Heart left ventricle (tissue), 16 donors: ENCODE data around the gene EFS. TPM values are rescaled to one million over a fixed set of nuclear protein-coding genes. Genes with fewer than 3 reads are reported as not detected.
"Not testable (repeated sequence)": the region's sequence is repeated elsewhere in the genome, so short reads cannot be mapped to it uniquely, and the experiment has no call there.

Source experiments
- ATAC-seq, 4 donors: fragments of 200-7000 bp; cut with Tn5 transposase; one replicate each; pipeline ENCODE4 v1.9.1; 2020 to 2022; ENCODE audit warnings: moderate library complexity in 4 of 4, mild to moderate bottlenecking in 3 of 4, moderate number of reproducible peaks in 1 of 4
- DNase-seq, 5 donors: peaks; one replicate each; pipeline ENCODE4 v3.0.0-alpha.2; 2020
- H3K27ac ChIP-seq, 12 donors: fragments of 200-600 bp; sonication (generic) in 4 of 12; one replicate each; pipeline versions ENCODE4 v1.5.0 to v1.8.0; 2016 to 2022; ENCODE audit warnings: mild to moderate bottlenecking in 2 of 12
- H3K27me3 ChIP-seq, 9 donors: fragments of 200-600 bp; sonication (generic) in 2 of 9; one replicate each; pipeline versions ENCODE4 v1.5.1 to v1.8.0; 2016 to 2022; ENCODE audit warnings: mild to moderate bottlenecking in 3 of 9
- H3K36me3 ChIP-seq, 9 donors: fragments of 200-600 bp; sonication (generic) in 2 of 9; one replicate each; pipeline versions ENCODE4 v1.5.0 to v1.8.0; 2018 to 2022; ENCODE audit warnings: mild to moderate bottlenecking in 2 of 9
- H3K4me1 ChIP-seq, 12 donors: fragments of 200-600 bp; sonication (generic) in 4 of 12; one replicate each; pipeline versions ENCODE4 v1.5.0 to v1.8.0; 2016 to 2022; ENCODE audit warnings: mild to moderate bottlenecking in 3 of 12
- H3K4me3 ChIP-seq, 12 donors: fragments of 200-600 bp; sonication (generic) in 4 of 12; one replicate each; pipeline versions ENCODE4 v1.5.0 to v1.8.0; 2017 to 2022; ENCODE audit warnings: mild to moderate bottlenecking in 9 of 12, moderate library complexity in 4 of 12
- H3K9me3 ChIP-seq, 12 donors: fragments of 200-600 bp; sonication (generic) in 4 of 12; one replicate each; pipeline versions ENCODE4 v1.5.0 to v1.8.0; 2016 to 2022; ENCODE audit warnings: mild to moderate bottlenecking in 1 of 12
- POLR2A ChIP-seq, 2 donors: fragments of 450-650 bp; IDR thresholded peaks; one replicate each; pipeline ENCODE4 v1.6.1; 2017; ENCODE audit warnings: antibody characterized with exemption in 2 of 2, mild to moderate bottlenecking in 2 of 2, moderate library complexity in 2 of 2
- WGBS, 4 donors: extraction: QIAGEN DNeasy Blood & Tissue Kit in 2 of 4; methylation state at CpG; one replicate each; pipeline versions ENCODE4 v1.1.5 to v1.1.7; 2013 to 2018; 5-methylcytosine and 5-hydroxymethylcytosine counted together
- intact Hi-C, 10 donors: fragments of 100-400 bp; cut with DNase I; formaldehyde crosslinking; loops; one replicate each; pipeline versions ENCODE4 v1.11.1 to v1.14.2; 2022
- polyA plus RNA-seq, 2 donors: library from polyadenylated mRNA; stranded (reverse); fragments of 200-250 nt; gene quantifications; one replicate each; pipeline ENCODE4 v1.2.3, GENCODE V29; 2013
- total RNA-seq, 9 donors: library from RNA; depleted of rRNA in 2 of 9; stranded (reverse); fragments of >200 nt in 2 of 9; fragmentation: NEBNext Ultra II Directional in 3 of 9; extraction: Animal tissue kit (Norgen Biotek cat#: 25700) in 3 of 9; gene quantifications; one replicate each; pipeline versions ENCODE4 v1.1.0 to v1.2.4, GENCODE V29; 2016 to 2023
- TF ChIP-seq, protein P1 (sequence below), 12 donors: fragments of 200-600 bp; sonication (generic) in 4 of 12; IDR thresholded peaks; one replicate each; pipeline versions ENCODE4 v1.5.0 to v1.8.0; 2018 to 2022; ENCODE audit warnings: antibody characterized with exemption in 12 of 12, mild to moderate bottlenecking in 5 of 12
- donor health status: ischemic (EF 13 %, LVEDD 7.1; RV severe dilation, severe dysfunction).
- donor health status: healthy with polysubstance abuse.
- donor health status: DM: no; HTN: yes; CAD: no.
- donor health status: DM: no; HTN: no; CAD: no.
- donor health status: ischemic (EF 25% LVEDD 6.9; RV normal size, moderate dysfunction).
- donor health status: ischemic (EF 25% LVEDD 5.7; RV mildly dilated, moderate dysfunction).
- donor health status: healthy.
- donor health status: DM: yes; HTN: yes; CAD: no.
- donor health status: ischemic (EF 35%, LVEDD 5.7; RV mildly dilated, moderate dysfunction).
- donor health status: nonischemic (EF 11% LVEDD 7.7; RV severe dilation, severe dysfunction).
- donor health status: DM: yes; HTN: yes; CAD: no.
- donor health status: PGD.
- donor health status: ischemic (EF 29% LVEDD 5.4; RV normal size, mild dysfunction).
- donor health status: nonischemic (EF 23%, LVEDD 6.1; RV moderate dilation, normal function).

EFS gene
- total and polyA plus RNA-seq, 11 donors: 1.4 to 5.0 (median 2.3) TPM

DNA sequence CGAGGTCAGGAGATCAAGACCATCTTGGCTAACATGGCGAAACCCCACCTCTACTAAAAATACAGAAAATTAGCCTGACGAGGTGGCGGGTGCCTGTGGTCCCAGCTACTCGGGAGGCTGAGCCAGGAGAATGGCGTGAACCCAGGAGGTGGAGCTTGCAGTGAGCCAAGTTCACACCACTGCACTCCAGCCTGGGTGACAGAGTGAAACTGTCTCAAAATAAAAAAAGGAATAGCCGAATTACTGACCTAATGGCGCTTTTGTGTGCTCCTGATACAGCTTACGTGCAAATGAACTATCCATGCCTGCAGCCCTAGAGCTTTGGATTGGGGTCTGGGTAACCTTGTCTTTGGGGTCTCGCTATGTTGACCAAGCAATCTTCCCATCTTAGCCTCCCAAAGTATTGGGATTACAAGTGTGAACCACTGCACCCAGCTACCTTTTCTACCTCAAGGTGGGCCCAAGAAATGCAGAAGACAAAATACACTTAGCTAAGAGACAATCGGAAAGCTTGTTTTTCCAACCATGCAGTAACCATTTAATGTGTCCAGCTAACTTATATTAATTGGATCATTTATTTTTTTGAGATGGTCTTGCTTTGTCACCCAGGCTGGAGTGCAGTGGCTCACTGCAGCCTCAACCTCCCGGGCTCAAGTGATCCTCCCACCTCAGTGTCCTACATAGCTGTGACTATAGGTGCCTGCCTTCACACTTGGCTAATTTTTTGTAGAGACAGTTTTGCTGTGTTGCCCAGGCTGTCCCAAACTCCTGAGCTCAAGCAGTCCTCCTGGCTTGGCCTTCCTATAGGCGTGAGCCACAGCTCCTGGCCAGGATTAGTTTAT lies 38.3 kb downstream of the EFS start:
- intact Hi-C loops: loop anchor here in 9 of 10 donors (2.0 to 10.0 kb wide), 11 partner anchors 36 to 238 kb away; partner anchors contain the start of genes AP1G2 (in 5 of the 9), CMTM5 (in 2 of the 9), NGDN (in 2 of the 9) and THTPA (in 1 of the 9)
- H3K9me3 ChIP-seq: no peaks in the 10 kb centered on the region
- 74 to 81% (median 78%) methylated on average over 13 of the region's 13 CpGs for WGBS, 4 donors
- peaks cover 0 to 22% (median 13%) of the 10 kb centered on the region in 12 donors for H3K4me1 ChIP-seq
- H3K27ac ChIP-seq: no peak overlapping the region
- no peak for ATAC-seq
- DNase-seq: no peak
- H3K36me3 ChIP-seq: peaks cover 0 to 39% (median 33%) of the 10 kb centered on the region in 9 donors
- no peak overlapping the region for H3K4me3 ChIP-seq
- TF ChIP-seq POLR2A (IDR thresholded peaks at IDR 0.05): no peak
- TF ChIP-seq, protein P1, sequence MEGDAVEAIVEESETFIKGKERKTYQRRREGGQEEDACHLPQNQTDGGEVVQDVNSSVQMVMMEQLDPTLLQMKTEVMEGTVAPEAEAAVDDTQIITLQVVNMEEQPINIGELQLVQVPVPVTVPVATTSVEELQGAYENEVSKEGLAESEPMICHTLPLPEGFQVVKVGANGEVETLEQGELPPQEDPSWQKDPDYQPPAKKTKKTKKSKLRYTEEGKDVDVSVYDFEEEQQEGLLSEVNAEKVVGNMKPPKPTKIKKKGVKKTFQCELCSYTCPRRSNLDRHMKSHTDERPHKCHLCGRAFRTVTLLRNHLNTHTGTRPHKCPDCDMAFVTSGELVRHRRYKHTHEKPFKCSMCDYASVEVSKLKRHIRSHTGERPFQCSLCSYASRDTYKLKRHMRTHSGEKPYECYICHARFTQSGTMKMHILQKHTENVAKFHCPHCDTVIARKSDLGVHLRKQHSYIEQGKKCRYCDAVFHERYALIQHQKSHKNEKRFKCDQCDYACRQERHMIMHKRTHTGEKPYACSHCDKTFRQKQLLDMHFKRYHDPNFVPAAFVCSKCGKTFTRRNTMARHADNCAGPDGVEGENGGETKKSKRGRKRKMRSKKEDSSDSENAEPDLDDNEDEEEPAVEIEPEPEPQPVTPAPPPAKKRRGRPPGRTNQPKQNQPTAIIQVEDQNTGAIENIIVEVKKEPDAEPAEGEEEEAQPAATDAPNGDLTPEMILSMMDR (IDR thresholded peaks at IDR 0.05): no peak
- H3K27me3 ChIP-seq: no peaks in the 10 kb centered on the region

DNA sequence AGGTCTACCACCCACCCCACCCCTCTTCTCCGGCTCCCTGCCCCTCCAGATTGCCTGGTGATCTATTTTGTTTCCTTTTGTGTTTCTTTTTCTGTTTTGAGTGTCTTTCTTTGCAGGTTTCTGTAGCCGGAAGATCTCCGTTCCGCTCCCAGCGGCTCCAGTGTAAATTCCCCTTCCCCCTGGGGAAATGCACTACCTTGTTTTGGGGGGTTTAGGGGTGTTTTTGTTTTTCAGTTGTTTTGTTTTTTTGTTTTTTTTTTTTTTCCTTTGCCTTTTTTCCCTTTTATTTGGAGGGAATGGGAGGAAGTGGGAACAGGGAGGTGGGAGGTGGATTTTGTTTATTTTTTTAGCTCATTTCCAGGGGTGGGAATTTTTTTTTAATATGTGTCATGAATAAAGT lies 39.2 kb downstream of the EFS start:
- H3K4me3 ChIP-seq, DNase-seq: not testable (repeated sequence)

DNA sequence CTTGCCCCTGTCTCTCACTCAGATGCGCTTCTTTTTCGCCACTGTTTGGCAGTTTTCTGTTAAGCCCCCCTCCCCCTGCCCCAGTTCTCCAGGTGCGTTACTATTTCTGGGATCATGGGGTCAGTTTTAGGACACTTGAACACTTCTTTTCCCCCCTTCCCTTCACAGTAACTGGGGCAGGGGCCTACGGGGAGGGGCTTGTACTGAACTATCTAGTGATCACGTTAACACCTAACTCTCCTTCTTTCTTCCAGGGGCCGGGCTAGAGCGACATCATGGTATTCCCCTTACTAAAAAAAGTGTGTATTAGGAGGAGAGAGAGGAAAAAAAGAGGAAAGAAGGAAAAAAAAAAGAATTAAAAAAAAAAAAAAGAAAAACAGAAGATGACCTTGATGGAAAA lies 40.0 kb downstream of the EFS start:
- DNase-seq (no peak), ATAC-seq (no peak)
- H3K4me3 ChIP-seq: no peak overlapping the region
- TF ChIP-seq, protein P1 (IDR thresholded peaks at IDR 0.05): no peak
- TF ChIP-seq POLR2A (IDR thresholded peaks at IDR 0.05): no peak
- peaks cover 0 to 39% (median 33%) of the 10 kb centered on the region in 9 donors for H3K36me3 ChIP-seq
- intact Hi-C loops: loop anchor here in 9 of 10 donors (5.0 to 10.0 kb wide), 10 partner anchors 37 to 240 kb away; partner anchors contain the start of genes AP1G2 (in 5 of the 9), NGDN (in 4 of the 9), CMTM5 (in 2 of the 9) and THTPA (in 1 of the 9)
- no peaks in the 10 kb centered on the region for H3K9me3 ChIP-seq
- H3K27ac ChIP-seq: no peak overlapping the region
- peaks cover 4 to 29% (median 16%) of the 10 kb centered on the region in 12 donors for H3K4me1 ChIP-seq
- no peaks in the 10 kb centered on the region for H3K27me3 ChIP-seq
- WGBS, 4 donors: 71 to 79% (median 76%) methylated on average over 7 of the region's 7 CpGs

More for the DNA sequence above, 39.2 kb downstream of the EFS start:
- not testable (repeated sequence) for ATAC-seq, H3K27me3 ChIP-seq, H3K9me3 ChIP-seq, H3K27ac ChIP-seq
- WGBS, 4 donors: 89 to 92% (median 90%) methylated on average over 5 of the region's 5 CpGs
- Histone ChIP-seq H3K36me3 (peaks cover 0 to 39% (median 33%) of the 10 kb centered on the region in 9 donors), H3K4me1 (peaks cover 0 to 22% (median 13%) of the 10 kb centered on the region in 12 donors)
- intact Hi-C loops: loop anchor here in 9 of 10 donors (2.0 to 10.0 kb wide), 11 partner anchors 37 to 239 kb away; partner anchors contain the start of genes AP1G2 (in 5 of the 9), CMTM5 (in 2 of the 9), NGDN (in 2 of the 9) and THTPA (in 1 of the 9)

DNA sequence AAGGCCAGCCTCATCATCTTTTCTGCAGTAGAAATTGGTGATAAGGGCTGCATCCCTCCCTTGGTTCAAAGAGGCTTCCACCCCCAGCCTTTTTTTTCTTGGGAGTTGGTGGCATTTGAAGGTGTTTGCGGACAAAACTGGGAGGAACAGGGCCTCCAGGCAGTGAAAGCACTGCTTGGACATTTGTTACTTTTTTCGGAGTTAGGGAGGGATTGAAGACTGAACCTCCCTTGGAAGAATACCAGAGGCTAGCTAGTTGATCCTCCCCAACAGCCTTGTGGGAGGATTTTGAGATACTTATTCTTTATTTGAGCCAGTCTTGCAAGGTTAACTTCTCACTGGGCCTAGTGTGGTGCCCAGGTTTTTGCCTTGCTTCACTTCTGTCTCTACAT lies 40.5 kb downstream of the EFS start:
- peaks cover 0 to 39% (median 33%) of the 10 kb centered on the region in 9 donors for H3K36me3 ChIP-seq
- no peaks in the 10 kb centered on the region for H3K9me3 ChIP-seq
- H3K27ac ChIP-seq: no peak overlapping the region
- H3K27me3 ChIP-seq: no peaks in the 10 kb centered on the region
- H3K4me3 ChIP-seq: no peak overlapping the region
- peaks cover 4 to 29% (median 16%) of the 10 kb centered on the region in 12 donors for H3K4me1 ChIP-seq
- no peak for ATAC-seq
- no peak for TF ChIP-seq POLR2A (IDR thresholded peaks at IDR 0.05)
- TF ChIP-seq, protein P1 (IDR thresholded peaks at IDR 0.05): no peak
- WGBS, 4 donors: 78 to 93% (median 85%) methylated on average over 2 of the region's 2 CpGs
- intact Hi-C loops: loop anchor here in 7 of 10 donors (5.0 to 10.0 kb wide), 4 partner anchors 130 to 240 kb away; partner anchors contain the start of genes AP1G2 (in 5 of the 7), NGDN (in 2 of the 7), THTPA (in 1 of the 7) and ZFHX2 (in 1 of the 7)
- DNase-seq: no peak
